ENCODE measurements around the gene USP31.

- TF ChIP-seq CTCF (IDR thresholded peaks at IDR 0.05) (no peak), POLR2AphosphoS5 (IDR thresholded peaks at IDR 0.05) (no peak), POLR2A (IDR thresholded peaks at IDR 0.05) (no peak)
Observed at GRCh38 chr16:23131436-23131835, 17.8 kb downstream of the USP31 start.
